Testis (tissue), 3 donors: ENCODE results near the gene FBXL22. TPM values are rescaled to one million over a fixed set of nuclear protein-coding genes. Genes with fewer than 3 reads are reported as not detected.

Experiments
- DNase-seq: peaks from one replicate; pipeline ENCODE4 v3.0.0-alpha.2; 2019
- H3K27ac ChIP-seq, 2 donors: fragments of 200-600 bp; sonication (generic); one replicate each; pipeline ENCODE4 v1.5.1; 2019
- H3K27me3 ChIP-seq: fragments of 200-600 bp; sonication (generic); one replicate; pipeline ENCODE4 v1.5.1; 2019
- H3K36me3 ChIP-seq: fragments of 200-600 bp; sonication (generic); one replicate; pipeline ENCODE4 v1.5.1; 2017; ENCODE audit warnings: low read depth; ENCODE audit errors: missing control alignments
- H3K4me1 ChIP-seq: fragments of 200-600 bp; sonication (generic); one replicate; pipeline ENCODE4 v1.5.1; 2019
- H3K4me3 ChIP-seq, 2 donors: fragments of 200-600 bp; sonication (generic); one replicate each; pipeline ENCODE4 v1.5.1; 2017 to 2019
- H3K9me3 ChIP-seq: fragments of 200-600 bp; sonication (generic); one replicate; pipeline ENCODE4 v1.5.1; 2017
- POLR2A ChIP-seq: fragments of 450-650 bp; IDR thresholded peaks from one replicate; pipeline ENCODE4 v1.6.1; 2017; ENCODE audit warnings: antibody characterized with exemption, mild to moderate bottlenecking, moderate library complexity
- WGBS, 2 donors: methylation state at CpG; one replicate each; pipeline ENCODE4 v1.1.5; 2018; 5-methylcytosine and 5-hydroxymethylcytosine counted together
- intact Hi-C: fragments of 100-400 bp; cut with DNase I; formaldehyde crosslinking; loops from one replicate; pipeline ENCODE4 v1.15.1; 2023; ENCODE audit warnings: low total_unique reads
- polyA plus RNA-seq: library from polyadenylated mRNA; stranded (reverse); fragments of 350-450 nt; fragmentation: Illumina TruSeq; extraction: RNeasy Lipid Tissue Mini Kit (QIAGEN cat#74804); gene quantifications from one replicate; pipeline ENCODE4 v1.2.3, GENCODE V29; 2014; ENCODE audit warnings: low read depth, low replicate concordance; ENCODE audit not compliant: insufficient read depth
- total RNA-seq, 2 donors: library from RNA; depleted of rRNA; stranded (reverse); fragments of >200 nt; gene quantifications; one replicate each; pipeline ENCODE4 v1.2.3, GENCODE V29; 2016
- TF ChIP-seq, protein P1 (sequence below), 3 experiments: fragments of 450-650 bp in 2 of 3; fragments of 200-600 bp in 1 of 3; sonication (generic) in 1 of 3; IDR thresholded peaks; one replicate each; pipeline ENCODE4 v1.5.1; 2016 to 2019; ENCODE audit warnings: antibody characterized with exemption in 3 of 3, mild to moderate bottlenecking in 2 of 3, moderate library complexity in 1 of 3

The FBXL22 gene
- total and polyA plus RNA-seq, 3 donors from 2014 or later: 3.2 to 14.3 (median 11.6) TPM

GRCh38 chr15:63576441-63576840 is 20.7 kb upstream of the FBXL22 start:
- Histone ChIP-seq H3K27me3 (no peaks in the 10 kb centered on the region), H3K36me3 (no peaks in the 10 kb centered on the region), H3K9me3 (no peaks in the 10 kb centered on the region), H3K27ac (no peak overlapping the region), H3K4me3 (no peak overlapping the region), H3K4me1 (no peaks in the 10 kb centered on the region)
- DNase-seq: no peak
- intact Hi-C loops: no loop called here
- 87 to 88% methylated on average over 6 of the region's 6 CpGs for WGBS, 2 donors
- TF ChIP-seq, protein P1, sequence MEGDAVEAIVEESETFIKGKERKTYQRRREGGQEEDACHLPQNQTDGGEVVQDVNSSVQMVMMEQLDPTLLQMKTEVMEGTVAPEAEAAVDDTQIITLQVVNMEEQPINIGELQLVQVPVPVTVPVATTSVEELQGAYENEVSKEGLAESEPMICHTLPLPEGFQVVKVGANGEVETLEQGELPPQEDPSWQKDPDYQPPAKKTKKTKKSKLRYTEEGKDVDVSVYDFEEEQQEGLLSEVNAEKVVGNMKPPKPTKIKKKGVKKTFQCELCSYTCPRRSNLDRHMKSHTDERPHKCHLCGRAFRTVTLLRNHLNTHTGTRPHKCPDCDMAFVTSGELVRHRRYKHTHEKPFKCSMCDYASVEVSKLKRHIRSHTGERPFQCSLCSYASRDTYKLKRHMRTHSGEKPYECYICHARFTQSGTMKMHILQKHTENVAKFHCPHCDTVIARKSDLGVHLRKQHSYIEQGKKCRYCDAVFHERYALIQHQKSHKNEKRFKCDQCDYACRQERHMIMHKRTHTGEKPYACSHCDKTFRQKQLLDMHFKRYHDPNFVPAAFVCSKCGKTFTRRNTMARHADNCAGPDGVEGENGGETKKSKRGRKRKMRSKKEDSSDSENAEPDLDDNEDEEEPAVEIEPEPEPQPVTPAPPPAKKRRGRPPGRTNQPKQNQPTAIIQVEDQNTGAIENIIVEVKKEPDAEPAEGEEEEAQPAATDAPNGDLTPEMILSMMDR (IDR thresholded peaks at IDR 0.05): no peak
- TF ChIP-seq POLR2A: no peak

DNA sequence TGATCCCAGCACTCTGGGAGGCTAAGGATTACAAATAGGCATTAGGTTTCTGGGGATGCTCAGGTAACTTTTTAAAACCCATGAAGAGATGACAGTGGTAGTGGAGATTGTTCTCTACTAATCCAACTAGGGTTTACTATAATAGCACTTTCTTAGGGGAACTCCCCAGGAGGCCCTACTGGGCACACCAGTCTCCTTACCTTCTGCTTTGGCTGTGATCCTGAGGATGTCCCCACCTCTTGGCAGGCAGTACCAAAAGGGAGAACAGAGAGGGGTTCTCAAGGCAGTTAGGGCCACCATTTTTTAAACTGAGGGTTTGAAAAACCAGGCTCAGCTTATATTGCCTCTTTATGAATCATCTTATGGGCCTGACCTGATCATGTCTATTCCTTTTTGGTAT is 15.0 kb upstream of the FBXL22 start:
- Histone ChIP-seq H3K4me3 (no peak overlapping the region), H3K9me3 (no peaks in the 10 kb centered on the region), H3K27me3 (no peaks in the 10 kb centered on the region), H3K27ac (no peak overlapping the region), H3K4me1 (no peaks in the 10 kb centered on the region), H3K36me3 (no peaks in the 10 kb centered on the region)
- TF ChIP-seq, protein P1 (IDR thresholded peaks at IDR 0.05): no peak
- no peak for TF ChIP-seq POLR2A
- DNase-seq: no peak
- intact Hi-C loops: no loop called here

GRCh38 chr15:63582718-63583426 is 14.3 kb upstream of the FBXL22 start:
- H3K4me1 ChIP-seq: no peaks in the 10 kb centered on the region
- no peak for DNase-seq
- 86 to 91% methylated on average over 2 of the region's 2 CpGs for WGBS, 2 donors
- intact Hi-C loops: no loop called here
- no peaks in the 10 kb centered on the region for H3K9me3 ChIP-seq
- no peaks in the 10 kb centered on the region for H3K27me3 ChIP-seq
- H3K36me3 ChIP-seq: no peaks in the 10 kb centered on the region
- no peak overlapping the region for H3K4me3 ChIP-seq
- no peak for TF ChIP-seq POLR2A
- TF ChIP-seq, protein P1 (IDR thresholded peaks at IDR 0.05): no peak
- no peak overlapping the region for H3K27ac ChIP-seq

- no peak for DNase-seq
- Histone ChIP-seq H3K27ac (no peak overlapping the region), H3K27me3 (no peaks in the 10 kb centered on the region), H3K36me3 (no peaks in the 10 kb centered on the region), H3K4me1 (no peaks in the 10 kb centered on the region), H3K9me3 (no peaks in the 10 kb centered on the region), H3K4me3 (no peak overlapping the region)
- 93 to 96% methylated on average over 5 of the region's 5 CpGs for WGBS, 2 donors
- TF ChIP-seq POLR2A: no peak
- TF ChIP-seq, protein P1 (IDR thresholded peaks at IDR 0.05): no peak
- intact Hi-C loops: no loop called here
These were observed 10.4 kb upstream of the FBXL22 start for GRCh38 chr15:63586790-63587189.

DNA sequence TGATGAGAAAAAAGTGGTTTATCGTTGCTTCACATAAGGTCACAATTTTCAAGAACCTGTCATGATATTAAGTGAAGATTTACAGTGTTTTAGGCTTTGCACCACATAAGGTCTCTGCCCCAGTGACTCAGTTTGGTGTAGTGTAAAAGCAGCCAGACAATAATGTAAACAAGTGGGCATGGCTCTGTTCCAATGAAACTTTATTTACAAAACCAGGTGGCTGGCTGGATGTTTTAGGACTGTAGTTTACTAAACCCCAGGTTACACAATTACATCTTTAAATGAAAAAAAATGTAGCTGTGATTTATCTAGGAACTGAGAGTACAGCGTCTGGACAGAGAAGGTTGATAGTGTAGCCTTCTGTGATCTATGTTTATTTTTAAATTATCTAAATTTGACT is 9.7 kb upstream of the FBXL22 start:
- TF ChIP-seq POLR2A: no peak
- TF ChIP-seq, protein P1 (IDR thresholded peaks at IDR 0.05): no peak
- 48 to 49% methylated on average over 2 of the region's 2 CpGs for WGBS, 2 donors

More for the DNA sequence above, 9.7 kb upstream of the FBXL22 start:
- H3K9me3 ChIP-seq: no peaks in the 10 kb centered on the region
- no peak overlapping the region for H3K4me3 ChIP-seq
- no peak for DNase-seq
- H3K27ac ChIP-seq: no peak overlapping the region
- H3K36me3 ChIP-seq: no peaks in the 10 kb centered on the region
- H3K4me1 ChIP-seq: no peaks in the 10 kb centered on the region
- intact Hi-C loops: no loop called here
- no peaks in the 10 kb centered on the region for H3K27me3 ChIP-seq
